CD4-positive, alpha-beta T cell treated with Interleukin-2 at 100 ng/mL for 4 hours (primary cell): ENCODE results near the gene DRD4.
A peak's percentile ranks its signal among the peaks of the same experiment; 100 is the strongest.
"Not testable (repeated sequence)": the region's sequence is repeated elsewhere in the genome, so short reads cannot be mapped to it uniquely, and the experiment has no call there.

Experiments
- DNase-seq: peaks from one replicate; pipeline ENCODE4 v3.0.0-alpha.2; 2020; ENCODE audit warnings: low spot score

Gene DRD4

DNA sequence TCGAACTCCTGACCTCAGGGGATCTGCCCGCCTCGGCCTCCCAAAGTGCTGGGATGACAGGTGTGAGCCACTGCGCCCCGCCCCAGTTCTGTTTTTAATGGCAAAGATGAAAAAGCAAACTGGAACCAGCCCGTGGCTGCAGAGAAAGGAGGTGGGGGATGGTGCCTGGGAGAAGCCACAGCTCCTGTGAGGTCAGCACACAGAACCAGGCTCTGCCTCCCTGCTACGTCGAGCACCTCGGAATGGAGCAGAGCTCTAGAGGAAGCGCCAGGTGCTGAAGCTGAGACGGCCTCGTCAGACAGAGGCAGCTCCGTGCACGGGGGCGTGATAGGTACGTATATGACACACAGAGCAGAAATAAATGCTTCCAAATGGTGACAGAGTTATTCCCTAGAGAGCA is 8.5 kb downstream of the DRD4 start:
- no peak for DNase-seq

DNA sequence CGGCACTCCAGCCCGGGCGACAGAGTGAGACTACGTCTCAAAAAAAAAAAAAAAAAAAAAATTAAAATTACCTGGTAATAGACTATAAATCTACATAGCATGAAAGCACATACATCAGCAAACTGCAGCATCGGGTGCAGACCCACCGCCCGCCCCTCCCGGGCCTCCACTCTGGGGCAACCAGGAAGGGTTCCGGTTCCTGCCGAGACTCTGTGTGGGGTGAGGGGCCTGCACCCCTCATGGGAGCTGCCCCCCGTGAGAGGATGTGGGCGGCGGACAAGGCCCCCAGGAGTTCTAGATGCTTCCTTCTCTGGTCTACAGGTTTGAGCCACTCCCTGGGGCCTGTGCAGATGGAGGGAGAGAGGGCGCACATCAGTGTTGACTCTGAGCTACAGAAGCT is 9.1 kb downstream of the DRD4 start:
- no peak for DNase-seq

DNA sequence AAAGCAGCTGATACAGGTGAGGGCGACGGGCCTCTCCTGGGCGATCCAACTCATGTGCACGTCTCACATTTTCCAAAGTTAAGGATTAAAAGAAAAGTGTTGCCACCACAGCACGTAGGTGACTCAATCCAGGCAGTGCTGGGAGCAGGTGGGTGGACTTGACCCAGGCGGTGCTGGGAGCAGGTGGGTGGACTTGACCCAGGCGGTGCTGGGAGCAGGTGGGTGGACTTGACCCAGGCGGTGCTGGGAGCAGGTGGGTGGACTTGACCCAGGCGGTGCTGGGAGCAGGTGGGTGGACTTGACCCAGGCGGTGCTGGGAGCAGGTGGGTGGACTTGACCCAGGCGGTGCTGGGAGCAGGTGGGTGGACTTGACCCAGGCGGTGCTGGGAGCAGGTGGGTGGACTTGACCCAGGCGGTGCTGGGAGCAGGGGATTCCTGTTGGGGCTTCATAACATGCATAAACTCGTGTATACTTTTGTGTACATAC is 10.6 kb downstream of the DRD4 start:
- not testable (repeated sequence) for DNase-seq

DNA sequence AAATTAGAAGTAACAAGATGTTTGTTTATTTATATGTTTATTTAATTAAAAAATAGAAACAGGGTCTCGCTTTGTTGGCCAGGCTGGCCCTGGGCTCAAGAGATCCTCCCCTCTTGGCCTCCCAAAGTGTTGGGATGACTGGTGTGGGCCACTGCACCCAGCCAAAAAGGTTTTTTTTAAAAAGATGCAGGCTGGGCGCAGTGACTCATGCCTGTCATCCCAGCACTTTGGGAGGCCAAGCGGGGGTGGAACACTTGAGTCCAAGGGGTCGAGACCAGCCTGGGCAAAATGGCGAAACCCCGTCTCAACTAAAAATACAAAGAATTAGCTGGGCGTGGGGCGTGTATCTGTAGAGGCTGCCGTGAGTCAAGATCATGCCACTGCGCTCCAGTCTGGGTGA is 13.4 kb downstream of the DRD4 start:
- DNase-seq: no peak

DNA sequence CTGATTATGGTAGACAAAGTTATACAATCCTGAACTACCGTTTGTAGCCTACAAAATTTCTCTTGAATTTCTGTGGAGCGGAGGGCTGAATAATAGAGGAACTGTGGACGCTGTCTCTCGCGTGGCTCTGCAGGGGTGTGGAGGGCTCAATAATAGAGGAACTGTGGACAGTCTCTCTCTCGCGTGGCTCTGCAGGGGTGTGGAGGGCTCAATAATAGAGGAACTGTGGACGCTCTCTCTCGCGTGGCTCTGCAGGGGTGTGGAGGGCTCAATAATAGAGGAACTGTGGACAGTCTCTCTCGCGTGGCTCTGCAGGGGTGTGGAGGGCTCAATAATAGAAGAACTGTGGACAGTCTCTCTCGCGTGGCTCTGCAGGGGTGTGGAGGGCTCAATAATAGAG is 16.1 kb downstream of the DRD4 start:
- DNase-seq: not testable (repeated sequence)

DNA sequence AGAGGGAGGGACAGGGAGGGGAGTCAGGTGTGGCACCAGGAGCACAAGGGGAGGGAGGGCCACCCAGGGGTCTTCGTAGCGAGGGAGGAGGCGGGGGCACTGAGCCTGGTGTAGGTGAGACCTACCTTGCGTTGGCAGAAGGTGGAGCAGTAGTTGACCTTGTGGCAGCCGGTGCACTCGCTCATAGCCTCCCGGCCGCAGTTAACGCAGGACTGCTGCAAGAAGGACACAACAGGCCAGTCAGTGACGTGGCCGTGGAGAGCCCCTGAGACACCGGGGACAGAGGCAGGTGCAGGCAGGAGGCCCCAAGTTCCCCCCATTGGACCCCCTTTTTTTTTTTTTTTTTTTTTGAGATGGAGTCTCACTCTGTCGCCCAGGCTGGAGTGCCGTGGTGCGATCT is 16.8 kb downstream of the DRD4 start:
- no peak for DNase-seq

DNA sequence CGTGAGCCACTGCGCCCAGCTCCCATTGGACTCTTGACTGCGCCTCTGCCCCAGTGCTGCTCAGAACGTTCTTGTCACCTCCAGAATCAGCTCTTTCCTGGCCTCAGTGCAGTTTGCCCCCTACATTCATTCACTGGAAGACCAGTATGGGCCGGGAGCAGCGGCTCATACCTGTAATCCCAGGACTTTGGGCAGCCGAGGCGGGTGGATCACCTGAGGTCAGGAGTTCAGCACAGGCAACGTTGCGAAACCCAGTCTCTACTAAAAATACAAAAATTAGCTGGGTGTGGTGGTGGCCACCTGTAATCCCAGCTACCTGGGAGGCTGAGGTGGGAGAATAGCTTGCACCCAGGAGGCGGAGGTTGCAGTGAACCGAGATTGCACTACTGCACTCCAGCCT is 17.4 kb downstream of the DRD4 start:
- not testable (repeated sequence) for DNase-seq

DNA sequence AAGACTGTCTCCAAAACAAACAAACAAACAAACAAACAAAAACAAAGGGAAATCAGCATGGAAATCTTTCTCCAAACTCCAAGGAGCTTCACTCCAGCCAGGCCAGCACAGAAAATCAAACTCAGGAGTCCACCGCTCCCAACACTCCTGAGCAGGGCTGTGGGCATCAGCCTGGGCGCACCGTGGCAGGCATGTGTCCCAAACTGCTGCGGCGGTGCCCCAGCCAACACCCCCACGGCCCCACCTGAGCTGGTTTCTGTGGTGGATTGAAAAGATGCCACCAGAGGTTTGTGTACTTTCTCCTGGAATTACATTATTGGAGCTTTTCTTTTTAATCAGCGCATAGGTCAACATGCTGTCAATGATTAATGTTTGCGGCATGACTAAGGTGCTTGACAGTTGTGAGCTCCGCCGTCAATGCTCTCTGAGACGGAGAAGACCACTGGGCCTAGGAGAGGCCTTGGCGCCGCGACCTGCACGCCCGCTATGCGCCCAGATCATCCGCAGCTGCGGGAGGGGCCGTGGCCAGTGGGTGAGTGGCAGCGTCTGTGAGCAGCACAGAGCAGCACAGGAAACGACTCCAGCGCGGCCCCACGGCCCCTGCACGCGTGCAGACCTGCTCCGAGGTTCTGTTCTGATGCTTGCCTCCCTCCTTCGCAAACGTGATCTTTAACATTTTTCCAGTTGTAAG is 18.1 kb downstream of the DRD4 start:
- DNase-seq: no peak

DNA sequence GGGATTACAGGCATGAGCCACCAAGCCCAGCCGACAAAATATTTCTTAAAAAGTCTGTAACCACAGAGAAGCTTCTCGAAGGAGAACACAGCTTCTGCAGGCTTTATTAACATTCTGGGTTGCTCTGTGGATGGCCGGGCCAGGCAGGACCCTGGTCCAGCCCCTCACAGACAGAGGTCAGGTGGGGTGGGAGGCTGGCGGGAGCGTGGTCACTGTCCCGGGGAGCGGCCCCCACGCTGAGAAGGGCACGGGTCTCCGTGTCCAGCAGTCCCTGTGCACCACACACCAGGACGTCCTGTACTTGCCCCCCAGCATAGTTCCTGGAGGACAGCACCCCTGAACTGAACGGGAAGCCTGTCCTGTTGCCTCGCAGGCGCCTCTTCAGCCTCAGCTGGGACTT is 19.4 kb downstream of the DRD4 start:
- no peak for DNase-seq

DNA sequence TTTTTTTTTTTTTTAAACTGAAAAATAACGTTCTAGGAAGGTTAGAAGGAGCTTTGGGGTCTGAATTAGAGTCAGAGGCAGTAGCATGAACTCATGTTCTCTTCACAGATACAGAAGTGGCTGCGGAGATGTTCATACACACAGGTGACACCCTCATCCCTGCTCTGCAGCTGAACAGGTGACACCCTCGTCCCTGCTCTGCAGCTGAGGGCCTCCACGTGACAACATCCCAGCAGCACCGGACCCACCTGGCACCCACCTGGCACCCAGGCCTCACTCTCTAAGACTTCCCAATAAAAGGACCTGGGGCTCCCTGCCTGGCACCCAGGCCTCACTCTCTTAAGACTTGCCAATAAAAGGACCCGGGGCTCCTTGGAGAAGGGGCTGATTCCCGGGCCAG is 19.8 kb downstream of the DRD4 start:
- no peak for DNase-seq

DNA sequence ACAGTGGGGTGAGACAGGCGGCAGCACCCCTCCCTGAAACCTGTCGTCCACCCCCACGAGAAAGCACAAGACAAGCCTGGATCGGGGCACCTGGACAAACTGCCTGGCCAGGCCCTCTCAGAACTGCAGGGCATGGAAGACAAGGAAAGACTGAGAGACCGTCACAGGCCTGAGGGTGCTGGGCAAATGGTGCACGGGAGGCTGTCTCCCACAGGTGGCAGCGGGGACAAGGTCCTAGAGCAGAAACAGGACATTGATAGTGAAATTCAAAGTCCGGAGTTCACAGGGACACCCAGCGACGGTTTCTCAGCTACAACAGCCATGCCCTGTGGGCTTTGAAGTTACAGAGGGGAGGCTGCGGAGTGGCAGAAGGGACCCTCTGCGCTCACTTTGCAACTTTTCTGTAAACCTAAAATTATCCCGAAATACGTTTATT is 20.6 kb downstream of the DRD4 start:
- no peak for DNase-seq

DNA sequence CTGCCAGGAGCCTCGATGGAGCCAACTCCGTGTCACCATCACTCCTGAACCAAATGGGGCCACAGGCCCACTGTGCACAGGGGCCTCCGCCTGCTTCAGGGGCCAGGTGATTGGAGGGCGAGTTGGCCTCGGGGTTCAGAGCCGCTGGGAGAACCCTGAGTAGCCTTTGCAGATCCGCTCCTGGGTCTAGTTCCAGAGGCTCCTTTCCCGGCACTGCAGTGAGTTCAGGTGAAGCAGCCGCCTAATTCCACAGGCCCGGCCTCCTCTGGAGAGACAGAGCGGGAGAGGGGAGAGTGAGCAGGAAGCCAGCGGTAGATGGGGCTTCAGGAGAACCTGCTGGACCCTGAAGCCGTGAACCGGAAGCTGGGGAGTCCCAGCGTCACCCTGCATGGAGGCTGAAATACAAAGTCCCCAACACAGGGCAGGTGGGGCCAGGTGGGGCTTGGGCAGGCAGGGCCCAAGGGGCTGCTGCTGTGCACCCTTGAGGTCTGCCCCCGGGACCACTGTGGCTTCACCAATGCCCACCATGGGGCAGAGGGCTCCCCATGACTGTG is 22.5 kb downstream of the DRD4 start:
- DNase-seq: no peak

DNA sequence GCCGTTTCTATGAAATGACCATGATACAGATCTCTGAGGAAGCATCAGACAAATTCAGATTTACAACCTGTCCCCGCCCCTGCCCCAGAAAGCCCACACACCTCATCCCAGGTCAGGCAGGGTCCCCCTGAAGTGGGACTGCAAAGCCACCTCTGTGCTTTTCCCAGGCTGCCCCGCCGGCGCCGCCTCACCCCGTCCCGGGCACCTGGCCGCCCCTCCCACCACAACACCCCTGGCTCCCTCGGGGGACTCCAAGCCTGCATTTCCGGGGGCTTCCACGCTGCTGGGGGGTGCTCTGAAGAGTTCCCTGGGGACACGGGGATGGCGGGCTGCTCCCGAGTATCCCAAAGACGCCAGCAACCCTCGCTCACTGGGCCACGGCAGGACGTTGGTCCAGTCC is 23.2 kb downstream of the DRD4 start:
- no peak for DNase-seq

DNA sequence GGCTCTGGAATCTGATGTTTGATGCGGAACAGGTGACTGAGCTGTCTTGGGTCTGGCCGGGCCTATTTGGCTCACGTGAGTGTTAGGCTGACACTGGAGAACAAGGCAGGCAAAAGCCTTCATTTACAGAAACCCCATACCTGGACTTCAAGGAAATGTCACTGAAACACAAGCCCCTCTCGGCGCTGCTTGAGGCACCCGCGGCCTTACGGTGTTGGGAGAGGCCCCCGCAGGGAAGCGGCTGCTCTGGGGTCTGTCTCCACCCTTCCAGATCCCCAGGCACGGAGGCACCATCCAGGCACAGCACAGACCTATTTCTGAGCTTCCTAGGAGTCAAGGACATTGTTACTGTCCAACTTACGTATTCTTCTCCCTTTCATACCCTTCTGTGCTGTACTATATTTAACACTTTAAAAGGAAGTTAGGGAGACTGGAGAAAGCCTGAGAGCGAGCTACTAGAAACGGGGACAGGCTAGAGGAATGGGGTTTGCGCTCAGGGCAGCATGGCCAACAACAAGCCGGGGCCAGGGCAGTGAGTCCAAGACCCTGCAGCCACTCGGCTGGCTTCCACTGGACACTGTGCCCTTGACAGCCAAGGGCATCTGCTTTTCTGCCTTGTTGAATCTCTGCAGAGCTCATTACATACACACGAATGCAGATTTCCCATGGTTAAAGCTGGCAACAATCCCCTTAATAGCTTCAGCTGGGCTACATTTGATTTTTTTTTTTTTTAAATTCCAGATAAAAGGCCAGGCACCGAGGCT is 23.8 kb downstream of the DRD4 start:
- no peak for DNase-seq

DNA sequence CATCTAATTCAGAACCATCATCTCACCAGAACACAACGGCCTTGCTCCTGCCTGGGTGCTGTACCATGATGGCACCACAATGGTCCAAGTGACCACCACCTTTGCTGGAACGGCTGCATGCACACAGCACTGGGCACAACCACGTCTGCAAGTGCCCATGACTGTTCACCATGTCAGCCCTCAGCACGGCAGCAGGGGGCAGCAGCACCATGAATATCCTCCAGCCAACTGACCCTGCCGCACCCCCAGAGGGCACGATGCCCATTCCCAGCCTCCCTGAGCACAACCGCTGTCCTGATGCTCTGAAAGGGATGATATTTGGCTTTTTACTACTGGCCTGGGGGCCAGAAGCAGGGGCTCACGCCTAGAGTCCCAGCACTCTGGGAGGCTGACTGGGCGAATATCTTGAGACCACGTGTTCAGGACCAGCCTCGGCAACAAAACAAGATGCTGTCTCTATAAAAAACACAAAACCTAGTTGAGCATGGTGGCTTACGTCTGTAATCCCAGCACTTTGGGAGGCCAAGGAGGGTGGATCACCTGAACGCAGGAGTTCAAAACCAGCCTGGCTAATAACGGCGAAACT is 25.7 kb downstream of the DRD4 start:
- peak; percentile 32 for DNase-seq

DNA sequence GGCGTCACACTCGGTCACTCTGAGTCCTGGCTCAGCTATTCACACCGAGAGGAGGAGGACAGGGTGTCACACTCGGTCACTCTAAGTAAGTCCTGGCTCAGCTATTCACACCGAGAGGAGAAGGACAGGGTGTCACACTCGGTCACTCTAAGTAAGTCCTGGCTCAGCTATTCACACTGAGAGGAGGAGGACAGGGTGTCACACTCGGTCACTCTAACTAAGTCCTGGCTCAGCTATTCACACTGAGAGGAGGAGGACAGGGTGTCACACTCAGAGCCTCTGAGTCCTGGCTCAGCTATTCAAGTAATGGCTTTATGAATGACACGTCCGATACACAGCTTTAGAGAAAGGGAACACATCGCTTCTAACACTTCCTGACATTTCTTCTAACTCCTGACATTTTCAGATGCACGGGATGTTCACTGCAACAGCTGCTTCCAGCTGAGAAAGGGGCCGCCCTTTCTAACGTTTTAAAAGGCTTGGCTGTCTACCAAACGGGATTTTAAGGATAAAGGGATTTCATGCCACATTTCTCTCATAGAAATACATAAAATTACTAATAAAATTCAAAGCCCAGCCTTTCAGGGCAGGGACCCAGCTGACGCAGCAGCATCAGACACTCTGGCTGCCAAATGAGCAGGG is 28.1 kb downstream of the DRD4 start:
- no peak for DNase-seq

DNA sequence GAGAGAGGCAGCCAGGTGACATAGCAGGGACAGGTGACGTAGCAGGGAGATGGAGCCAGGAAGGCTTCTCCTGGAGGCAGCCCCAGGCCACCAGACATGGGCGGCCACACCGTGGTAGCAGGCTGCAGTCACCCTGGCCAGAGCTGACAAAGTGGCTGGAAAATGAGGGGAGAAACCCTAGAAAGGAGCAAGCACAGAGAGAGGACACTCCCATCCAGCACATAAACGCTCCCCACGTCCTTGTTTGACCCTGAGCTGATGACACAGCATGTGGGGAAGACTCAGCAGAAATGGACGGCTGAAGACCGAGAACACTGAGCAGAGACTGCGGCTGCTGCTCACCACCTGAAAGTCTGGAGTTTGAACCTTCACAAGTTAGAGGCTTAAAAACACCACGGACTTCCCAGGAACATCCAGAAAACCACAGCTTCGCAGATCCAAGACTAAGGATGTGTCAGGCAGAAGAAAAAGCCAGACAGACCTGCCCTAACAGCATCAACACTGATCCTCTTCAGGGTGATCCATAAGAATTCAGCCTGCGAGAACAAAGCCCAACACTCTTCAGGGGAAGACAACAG is 28.7 kb downstream of the DRD4 start:
- no peak for DNase-seq

DNA sequence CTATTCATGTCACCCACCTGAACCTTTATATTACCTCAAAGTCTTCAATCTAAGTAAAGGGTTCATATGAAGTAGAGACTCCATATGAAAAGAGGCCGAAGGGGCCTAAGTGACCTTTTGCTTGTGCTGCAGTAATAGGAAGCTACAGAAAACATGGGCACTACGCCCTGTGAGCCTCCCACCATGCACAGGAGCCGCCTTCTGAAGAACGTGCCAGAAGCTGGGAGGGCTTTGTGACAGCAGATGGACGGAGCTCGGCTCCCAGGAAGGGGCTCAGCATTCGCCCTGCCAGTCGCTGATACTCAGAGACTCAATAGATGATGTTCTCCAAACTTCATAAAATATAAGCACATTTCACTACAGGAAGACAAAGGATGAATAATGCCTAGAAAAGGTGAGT is 36.8 kb downstream of the DRD4 start:
- DNase-seq: no peak

DNA sequence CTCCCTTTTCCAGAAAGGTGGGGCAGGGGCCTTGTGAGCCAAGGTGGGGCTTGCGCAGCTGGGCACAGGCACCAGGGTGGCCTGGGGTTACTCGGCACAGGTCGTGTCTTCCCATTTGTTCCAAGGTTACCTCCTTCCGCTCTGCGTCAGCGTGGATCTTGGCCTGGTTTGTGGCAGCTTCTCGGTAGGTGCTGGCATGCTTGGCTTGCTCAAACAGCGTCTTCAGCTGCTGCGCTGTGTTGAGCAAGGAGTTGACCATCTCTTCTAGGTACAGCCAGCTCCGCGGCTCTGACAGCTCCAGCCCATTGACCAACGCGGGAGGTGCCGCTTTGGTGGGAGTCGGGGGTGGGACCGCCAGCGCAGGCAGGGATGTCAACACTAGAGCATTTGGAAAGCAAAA is 37.3 kb downstream of the DRD4 start:
- DNase-seq: no peak

DNA sequence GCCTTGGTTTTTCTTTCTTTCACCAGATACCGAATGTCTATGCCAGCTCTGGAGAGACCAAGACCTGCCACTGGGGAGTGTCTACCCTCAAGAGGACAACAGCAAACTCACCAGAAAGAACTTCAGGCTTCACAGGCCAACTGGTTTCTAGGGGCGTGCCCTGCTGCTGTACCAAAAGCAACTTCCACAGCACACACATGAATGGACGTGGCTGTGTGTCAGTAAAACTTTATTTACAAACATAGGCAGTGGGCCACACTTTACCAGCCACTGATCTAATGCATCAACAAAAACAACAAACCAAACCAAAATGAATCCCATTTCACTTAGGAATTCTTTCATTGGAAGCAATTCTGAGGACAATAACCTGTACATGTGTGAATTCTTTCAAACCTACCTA is 41.2 kb downstream of the DRD4 start:
- no peak for DNase-seq

DNA sequence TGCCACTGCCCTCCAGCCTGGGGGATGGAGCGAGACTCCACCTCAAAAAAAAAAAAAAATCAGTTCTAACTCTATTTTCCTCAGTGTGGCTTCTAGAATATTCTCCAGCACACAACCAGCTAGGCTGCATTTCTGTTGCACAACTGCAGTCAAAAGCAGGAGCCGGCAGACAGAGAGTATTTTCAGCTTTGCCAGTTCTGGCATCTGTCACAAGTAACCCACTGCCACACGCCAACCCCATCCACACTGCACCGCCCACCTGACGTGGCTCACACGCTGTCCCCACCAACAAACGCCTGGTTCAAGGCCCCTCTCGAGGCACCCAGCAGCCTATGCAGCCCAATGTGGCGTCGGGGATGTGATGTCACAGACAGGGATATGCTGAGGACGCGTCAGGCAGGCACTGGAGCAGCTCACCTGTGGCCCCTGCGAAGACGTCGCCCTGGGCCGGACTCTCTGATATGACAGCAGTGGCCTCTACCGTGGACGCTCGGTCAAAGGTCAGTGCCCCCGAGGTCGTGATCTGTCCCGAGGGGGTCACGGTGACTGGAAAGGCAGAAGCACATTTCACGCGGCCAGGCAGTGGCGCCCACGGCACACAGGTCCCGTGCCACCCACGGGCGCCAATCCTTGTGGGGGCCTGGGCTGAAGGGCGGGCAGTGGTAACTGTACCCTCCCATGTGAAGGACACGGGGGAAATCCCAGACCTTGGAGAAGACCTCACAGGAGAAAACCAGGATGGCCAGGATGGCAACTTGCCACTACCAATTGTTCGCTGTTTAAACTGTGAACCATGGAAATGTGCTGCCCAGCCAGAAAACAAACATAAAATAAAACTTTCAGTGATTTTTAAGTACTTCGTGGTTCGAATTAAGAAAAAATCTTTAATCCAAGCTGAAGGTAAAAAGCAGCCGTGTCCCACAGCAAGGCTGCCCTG is 42.5 kb downstream of the DRD4 start:
- DNase-seq: no peak
